ENCODE results near the gene PIEZO2. TPM values are rescaled to one million over a fixed set of nuclear protein-coding genes. Genes with fewer than 3 reads are reported as not detected.
"Not testable (repeated sequence)": the region's sequence is repeated elsewhere in the genome, so short reads cannot be mapped to it uniquely, and the experiment has no call there.

Gene PIEZO2
- total RNA-seq, 1 donor from 2014 or later = 26.8 TPM

DNA sequence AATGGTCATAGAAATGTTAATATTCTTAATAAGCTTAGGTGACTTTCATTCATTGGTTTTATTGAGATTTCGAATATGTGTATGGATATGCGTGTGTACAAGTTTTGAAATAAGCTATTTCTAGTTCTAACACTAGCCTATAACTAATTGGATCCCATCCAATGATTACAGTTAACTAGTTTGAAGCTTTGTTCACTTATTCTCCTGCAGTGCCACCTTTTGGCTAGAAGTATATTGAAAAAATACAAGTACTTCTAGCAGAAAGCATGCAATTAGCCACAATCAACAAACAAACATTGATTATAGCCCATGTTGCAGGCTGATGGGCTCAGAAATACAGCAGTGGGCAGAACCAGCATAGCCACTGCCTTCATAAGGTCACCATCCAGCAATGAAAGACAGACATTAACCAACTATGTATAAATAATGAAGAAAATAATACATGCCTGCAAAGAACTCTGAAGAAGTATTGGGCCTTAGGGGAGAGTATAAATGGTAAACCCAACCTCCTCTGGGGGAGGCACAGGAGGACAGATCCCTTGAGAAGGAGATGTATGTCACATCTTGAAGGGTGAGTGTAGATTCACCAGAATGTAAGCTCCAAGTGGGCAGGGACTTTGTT lies 5.1 kb upstream of the PIEZO2 start:
- intact Hi-C loops (cut with DNase I) = loop anchor here (10.0 kb wide), 1 partner anchor 310 kb away; no protein-coding TSS in a partner anchor
- DNase-seq (ENCODE audit: low spot score) = no peak

DNA sequence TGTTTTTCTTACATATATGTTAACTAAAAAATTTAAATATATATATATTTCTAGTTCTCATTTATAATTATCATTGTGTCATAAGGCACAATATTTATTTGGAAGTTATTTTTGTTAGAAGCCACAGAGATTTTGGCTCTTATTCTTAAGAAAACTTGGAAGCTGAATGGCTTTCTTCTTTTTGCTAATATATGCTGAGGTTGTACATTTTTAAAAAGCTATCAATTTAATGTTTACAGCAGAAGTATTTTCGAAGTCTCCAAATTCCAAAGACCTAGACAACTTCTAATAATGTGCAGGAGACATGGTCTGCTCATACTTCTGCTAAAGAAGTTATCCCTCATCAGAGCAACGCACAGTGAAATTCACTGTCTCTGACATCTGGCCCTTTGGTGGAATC lies 3.7 kb upstream of the PIEZO2 start:
- intact Hi-C loops (cut with DNase I) = loop anchor here (10.0 kb wide), 1 partner anchor 308 kb away; no protein-coding TSS in a partner anchor
- DNase-seq (ENCODE audit: low spot score) (no peak), ATAC-seq (no peak)

More for the DNA sequence above, 5.1 kb upstream of the PIEZO2 start:
- ATAC-seq = peak; percentile 31

DNA sequence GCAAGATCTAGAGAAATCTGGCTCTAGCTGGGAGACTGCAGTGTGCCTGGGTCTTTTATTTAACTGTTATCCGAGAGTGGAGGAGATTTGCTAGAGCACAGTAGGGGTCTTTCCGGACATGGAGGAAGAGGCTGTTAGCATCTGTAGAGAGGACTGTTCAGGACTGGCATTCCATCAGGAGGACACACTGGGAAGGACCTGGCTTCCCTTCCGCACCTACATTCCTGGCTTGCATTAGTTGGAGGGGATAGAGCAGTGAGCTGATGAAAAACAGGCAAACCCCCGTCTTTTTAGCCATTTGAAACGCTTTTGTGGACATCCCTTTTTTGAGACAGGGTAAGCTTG lies 874 bp upstream of the PIEZO2 start:
- intact Hi-C loops (cut with DNase I) = loop anchor here (10.0 kb wide), 1 partner anchor 305 kb away; no protein-coding TSS in a partner anchor

GRCh38 chr18:11148680-11149440 lies 509 bp downstream of the PIEZO2 start:
- DNase-seq (ENCODE audit: low spot score) (peak; percentile 62), ATAC-seq (no peak)
- intact Hi-C loops (cut with DNase I) = loop anchor here (5.0 kb wide), 1 partner anchor 107 kb away; no protein-coding TSS in a partner anchor

More for the DNA sequence above, 874 bp upstream of the PIEZO2 start:
- no peak for DNase-seq (ENCODE audit: low spot score)
- ATAC-seq = no peak

- ATAC-seq (no peak), DNase-seq (ENCODE audit: low spot score) (peak; percentile 58)
- intact Hi-C loops (cut with DNase I) = loop anchor here (5.0 kb wide), 1 partner anchor 106 kb away; no protein-coding TSS in a partner anchor
Observed at GRCh38 chr18:11147962-11148679, 1.2 kb downstream of the PIEZO2 start.

DNA sequence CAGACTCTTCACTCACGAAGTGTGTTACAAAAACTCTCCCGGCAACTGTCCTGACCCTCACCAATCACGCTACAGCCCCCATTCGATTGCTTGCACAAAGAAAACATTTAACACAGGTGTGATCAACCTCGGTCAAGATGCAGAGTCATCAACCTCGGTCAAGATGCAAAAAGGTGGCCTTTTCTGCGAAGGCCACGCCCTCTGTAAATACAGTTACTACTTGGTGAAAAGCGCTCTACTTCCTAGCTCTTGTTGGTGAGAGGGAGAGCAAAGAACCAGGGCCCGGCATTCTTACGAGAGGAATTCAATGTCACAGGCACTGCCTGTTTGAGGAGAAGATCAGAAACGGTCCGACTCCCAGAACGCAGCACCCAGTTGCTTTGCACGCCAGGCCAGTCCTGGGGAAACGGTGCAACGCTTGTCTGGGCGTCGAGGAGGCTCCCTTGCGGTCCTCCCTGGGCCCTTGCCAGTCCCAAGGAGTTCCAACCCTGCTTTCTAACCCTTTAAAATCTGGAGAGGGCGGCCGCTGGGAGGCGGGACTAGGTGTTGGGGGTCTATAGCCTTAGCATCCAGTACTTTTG lies 1.9 kb downstream of the PIEZO2 start:
- peak; percentile 22 for ATAC-seq
- intact Hi-C loops (cut with DNase I) = loop anchor here (5.0 kb wide), 1 partner anchor 105 kb away; no protein-coding TSS in a partner anchor
- DNase-seq (ENCODE audit: low spot score) = no peak

GRCh38 chr18:11146947-11147345 lies 2.4 kb downstream of the PIEZO2 start:
- intact Hi-C loops (cut with DNase I) = loop anchor here (5.0 kb wide), 1 partner anchor 105 kb away; no protein-coding TSS in a partner anchor
- no peak for DNase-seq (ENCODE audit: low spot score)

DNA sequence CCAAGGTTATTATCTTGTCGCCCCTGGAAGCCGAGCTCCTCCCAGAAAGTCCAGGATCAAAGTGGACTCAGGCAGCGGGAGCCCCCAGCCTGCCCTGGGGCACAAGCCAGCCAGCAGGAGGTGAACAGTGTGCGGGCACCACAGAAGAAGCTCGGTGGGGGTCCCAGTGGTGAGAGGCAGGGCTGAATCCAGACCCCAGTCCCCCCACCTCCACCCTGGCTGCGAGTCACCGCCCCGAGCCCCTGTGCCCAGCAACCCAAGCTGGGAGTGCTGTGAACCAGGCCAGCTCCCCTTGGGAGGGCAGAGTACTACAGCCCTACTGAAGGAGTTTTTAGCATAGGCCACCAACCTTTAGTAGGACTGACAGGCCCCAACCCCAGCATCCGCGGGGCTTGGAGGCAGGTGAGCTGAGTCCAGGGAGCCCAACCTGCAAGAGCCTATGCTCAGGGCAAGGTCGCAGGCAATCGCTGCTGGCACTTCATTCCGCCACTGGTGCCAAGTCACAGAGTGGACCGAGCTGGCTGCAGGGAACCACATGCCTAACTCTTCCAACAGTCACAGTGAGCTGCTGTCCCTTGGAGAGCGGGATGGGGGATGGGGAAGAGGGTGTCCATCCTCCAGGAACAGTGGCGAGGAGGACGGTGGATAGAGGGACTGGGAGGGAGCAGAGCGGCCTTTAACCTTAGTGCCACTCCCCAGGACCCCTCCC lies 3.0 kb downstream of the PIEZO2 start:
- peak; percentile 37 for ATAC-seq
- no peak for DNase-seq (ENCODE audit: low spot score)
- intact Hi-C loops (cut with DNase I) = loop anchor here (5.0 kb wide), 1 partner anchor 104 kb away; no protein-coding TSS in a partner anchor

More at GRCh38 chr18:11146947-11147345, 2.4 kb downstream of the PIEZO2 start:
- no peak for ATAC-seq

- DNase-seq (ENCODE audit: low spot score) = no peak
- no peak for ATAC-seq
- intact Hi-C loops (cut with DNase I) = loop anchor here (5.0 kb wide), 1 partner anchor 103 kb away; no protein-coding TSS in a partner anchor
Observed at GRCh38 chr18:11145413-11146191, 3.8 kb downstream of the PIEZO2 start.

DNA sequence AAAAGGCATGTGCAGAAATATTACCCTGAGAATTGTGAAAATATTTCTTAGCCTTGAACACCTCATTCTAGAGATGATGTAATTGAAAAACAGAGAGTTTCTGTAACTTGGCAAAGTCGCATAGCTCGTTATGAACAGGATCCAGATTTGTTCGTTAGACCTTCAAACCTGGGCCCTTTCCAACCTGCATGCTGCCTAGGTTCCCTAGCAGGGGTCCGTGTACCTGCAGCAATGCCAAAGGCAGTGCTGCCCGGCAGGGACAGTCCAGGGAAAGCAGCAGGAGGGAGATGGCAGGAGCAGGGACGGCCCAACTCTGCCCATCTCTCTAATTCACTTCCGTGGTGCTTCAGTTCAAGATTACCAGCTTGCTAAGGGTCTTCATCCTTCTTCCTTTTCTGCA lies 12.0 kb downstream of the PIEZO2 start:
- DNase-seq (ENCODE audit: low spot score) (no peak), ATAC-seq (no peak)
- intact Hi-C loops (cut with DNase I) = no loop called here

DNA sequence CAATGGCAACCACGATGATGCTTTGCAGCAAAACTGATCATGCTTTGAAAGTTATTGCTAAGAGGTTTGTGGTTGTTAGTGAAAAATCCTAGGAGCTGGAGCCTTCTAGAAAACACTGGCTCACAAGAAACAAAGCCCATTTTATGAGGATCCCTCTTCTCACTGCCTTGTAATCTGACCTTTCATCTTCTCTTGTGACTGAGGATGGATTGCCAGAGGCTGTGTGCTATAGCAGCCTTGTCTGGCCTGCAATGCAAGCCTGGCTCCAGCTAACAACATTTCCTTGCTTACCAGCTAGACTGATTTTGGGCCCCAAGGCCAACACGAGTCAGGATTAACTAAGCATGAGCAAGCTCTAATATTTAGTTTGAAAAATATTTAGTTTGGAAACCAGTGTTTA lies 13.1 kb downstream of the PIEZO2 start:
- peak; percentile 62 for ATAC-seq
- intact Hi-C loops (cut with DNase I) = no loop called here
- DNase-seq (ENCODE audit: low spot score) = no peak

- ATAC-seq = peak; percentile 53
- intact Hi-C loops (cut with DNase I) = no loop called here
- DNase-seq (ENCODE audit: low spot score) = no peak
Observed at GRCh38 chr18:11134940-11135339, 14.4 kb downstream of the PIEZO2 start.

DNA sequence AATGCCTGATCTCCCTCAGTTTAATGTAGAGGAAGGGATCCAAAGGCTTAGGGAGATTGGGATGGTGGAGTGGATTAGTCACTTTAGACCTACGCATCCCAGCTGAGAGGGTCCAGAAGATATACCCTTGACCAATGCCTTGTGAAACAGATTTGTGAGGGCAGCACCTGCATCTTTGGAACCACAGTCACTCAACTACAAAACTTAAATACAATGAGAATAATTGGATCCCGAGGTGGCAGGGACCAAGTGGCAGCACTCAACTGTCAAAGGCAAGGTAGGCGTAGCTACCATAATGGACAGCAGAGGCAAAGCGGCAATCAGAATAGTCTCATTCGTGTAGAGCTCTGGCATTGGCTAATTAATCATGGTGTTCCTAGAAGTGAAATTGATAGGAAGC lies 20.3 kb downstream of the PIEZO2 start:
- intact Hi-C loops (cut with DNase I); ATAC-seq: not testable (repeated sequence)

DNA sequence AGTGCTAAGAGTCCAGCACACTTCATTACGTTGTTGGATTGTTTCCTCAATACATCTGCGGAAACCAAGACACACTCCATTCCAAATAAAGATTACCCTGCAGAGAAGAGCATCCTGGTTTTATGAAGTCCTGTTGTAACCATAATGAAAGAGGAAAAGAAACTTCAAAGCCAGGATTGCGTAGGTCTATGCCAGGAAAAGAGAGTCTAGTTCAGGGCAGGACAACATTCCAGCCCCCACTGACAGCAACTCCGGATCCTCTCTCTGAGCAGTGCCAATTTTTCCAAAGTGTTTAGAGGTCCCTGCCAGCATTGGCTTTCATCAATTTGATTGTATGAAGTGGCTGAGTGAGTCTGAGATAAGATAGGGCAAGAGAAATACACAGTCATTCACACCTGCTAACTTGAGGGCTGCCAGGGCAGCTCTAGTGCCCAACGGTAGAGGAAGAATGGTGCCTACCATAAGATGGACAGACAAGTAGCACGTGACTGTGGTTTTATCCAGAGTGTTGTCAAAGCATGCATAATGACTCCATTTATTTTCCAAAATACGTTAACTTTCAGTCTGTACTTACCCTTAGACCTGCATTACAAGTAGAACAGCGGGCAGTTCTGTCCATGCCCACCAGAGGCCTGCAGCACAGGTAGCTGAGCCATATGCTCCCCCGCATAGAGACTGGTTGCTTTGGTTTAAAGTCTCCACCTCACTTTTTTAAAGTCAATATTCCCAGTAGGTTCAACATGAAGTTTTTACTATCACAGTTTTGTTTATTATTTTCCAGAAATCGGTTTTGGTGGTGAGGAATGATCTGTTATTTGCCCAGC lies 23.7 kb downstream of the PIEZO2 start:
- intact Hi-C loops (cut with DNase I) = no loop called here
- no peak for ATAC-seq
- no peak for DNase-seq (ENCODE audit: low spot score)

More for the DNA sequence above, 20.3 kb downstream of the PIEZO2 start:
- DNase-seq (ENCODE audit: low spot score) = not testable (repeated sequence)

DNA sequence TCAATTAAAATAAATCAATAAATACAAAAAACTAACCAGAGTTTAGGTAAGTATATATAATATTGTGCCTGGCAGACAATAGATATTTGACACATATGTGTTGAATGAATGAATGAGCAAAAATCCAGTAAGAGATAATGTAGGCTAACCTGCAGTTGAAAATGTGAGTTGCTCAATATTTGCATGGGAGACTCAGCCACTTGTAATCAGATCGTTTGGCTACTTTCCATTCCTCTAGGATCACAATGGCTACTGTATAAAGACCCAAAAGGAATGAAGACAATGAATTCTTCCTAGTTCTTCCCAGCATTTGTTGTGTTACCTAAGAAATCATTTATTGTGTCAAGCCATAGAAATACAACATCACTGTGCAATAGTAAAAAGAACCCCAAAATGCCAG lies 25.3 kb downstream of the PIEZO2 start:
- ATAC-seq (no peak), DNase-seq (ENCODE audit: low spot score) (no peak)
- intact Hi-C loops (cut with DNase I) = no loop called here

DNA sequence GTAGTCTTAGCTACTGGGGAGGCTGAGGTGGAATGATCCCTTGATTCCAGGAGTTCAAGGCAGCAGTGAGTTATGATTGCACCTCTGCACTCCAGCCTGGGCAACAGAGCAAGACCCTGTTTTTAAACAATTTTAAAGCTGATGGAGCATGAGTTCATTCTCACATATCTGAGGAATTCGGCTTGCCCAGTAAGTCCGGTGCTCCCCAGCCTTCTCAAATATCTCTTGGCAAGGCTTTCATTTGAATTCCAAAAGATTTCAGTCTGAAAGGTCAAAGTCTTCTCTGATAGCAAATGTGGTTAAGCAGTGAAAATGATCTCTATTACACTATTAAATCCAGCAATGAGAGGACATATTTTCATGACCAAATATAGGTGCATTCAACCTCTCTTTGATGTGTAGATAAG lies 27.9 kb downstream of the PIEZO2 start:
- intact Hi-C loops (cut with DNase I) = no loop called here
- DNase-seq (ENCODE audit: low spot score) (no peak), ATAC-seq (no peak)
